HCT116 (cell line): Measurements from ENCODE around the gene PTX4. TPM values are rescaled to one million over a fixed set of nuclear protein-coding genes. Genes with fewer than 3 reads are reported as not detected.

ENCODE experiments used
- ATAC-seq: fragments of 200-7000 bp; cut with Tn5 transposase; 2 replicates; pipeline ENCODE4 v1.9.1; 2020; ENCODE audit warnings: mild to moderate bottlenecking, moderate library complexity
- BruUV-seq: library from RNA; stranded (reverse); fragments of 400-500 nt; replicated peaks from 2 replicates; lab custom pipeline; 2021; lab: Mats Ljungman, UMichigan
- CTCF ChIA-PET: fragments of 300-600 bp; sonication (Branson Sonifier 250); formaldehyde crosslinking; loops from one replicate; lab custom pipeline; 2021; ENCODE audit warnings: antibody characterized with exemption; lab: Charles Lee
- POLR2A ChIA-PET: fragments of 300-600, 350-600 bp; sonication (Branson Sonifier 250); formaldehyde crosslinking; loops from one replicate; lab custom pipeline; 2021; ENCODE audit warnings: antibody characterized with exemption; lab: Charles Lee
- RAD21 ChIA-PET, 2 experiments: fragments of 300-600 bp; sonication (Branson Sonifier 250); formaldehyde crosslinking; loops; one replicate each; lab custom pipeline; 2023; ENCODE audit warnings: low total read pairs in 2 of 2; ENCODE audit not compliant: uncharacterized antibody in 2 of 2, unreplicated experiment in 2 of 2, low non-redundant PET in 1 of 2; lab: Charles Lee
- DNase-seq: peaks from one replicate; pipeline ENCODE4 v3.0.0-alpha.2; 2010; ENCODE audit warnings: low read depth, low spot score
- H2AFZ ChIP-seq: fragments of 200-600 bp; shearing (Covaris generic), sonication (generic); 2 replicates; pipeline ENCODE4 v1.6.1; 2017; ENCODE audit warnings: low read depth, mixed run types, mixed read lengths, antibody characterized with exemption, low read length; ENCODE audit not compliant: poor library complexity, severe bottlenecking
- H3K27ac ChIP-seq: 2 replicates; pipeline ENCODE4 v1.5.1; 2012; ENCODE audit warnings: low read depth, low read length
- H3K27me3 ChIP-seq: fragments of 200-600 bp; sonication (generic); 2 replicates; pipeline ENCODE4 v1.6.1; 2016; ENCODE audit warnings: mixed run types, low read length, mixed read lengths; ENCODE audit not compliant: insufficient read depth
- H3K36me3 ChIP-seq, 2 experiments: fragments of 200-500 bp in 1 of 2; fragments of 200-600 bp in 1 of 2; sonication (Bioruptor generic) in 1 of 2; sonication (generic) in 1 of 2; 2 replicates each; pipeline versions ENCODE4 v1.5.1 to v1.6.1; 2014 to 2016; ENCODE audit warnings: low read length in 2 of 2, inconsistent platforms in 1 of 2, mixed read lengths in 1 of 2, mixed run types in 1 of 2; ENCODE audit not compliant: insufficient read depth in 2 of 2, control insufficient read depth in 1 of 2
- H3K4me1 ChIP-seq, 2 experiments: fragments of 200-600 bp in 1 of 2; sonication (generic) in 1 of 2; 2 replicates each; pipeline versions ENCODE4 v1.5.1 to v1.6.1; 2012 to 2017; ENCODE audit warnings: low read length in 2 of 2, inconsistent platforms in 1 of 2, mild to moderate bottlenecking in 1 of 2, mixed read lengths in 1 of 2, mixed run types in 1 of 2, moderate library complexity in 1 of 2; ENCODE audit not compliant: insufficient read depth in 2 of 2, control insufficient read depth in 1 of 2
- H3K4me2 ChIP-seq: fragments of 200-600 bp; sonication (generic); 2 replicates; pipeline ENCODE4 v1.6.1; 2017; ENCODE audit warnings: mixed run types, low read length, mixed read lengths
- H3K4me3 ChIP-seq, 2 experiments: fragments of 200-600 bp in 1 of 2; sonication (generic) in 1 of 2; replicated peaks in 1 of 2; 2 replicates each; pipeline ENCODE4 v1.5.1; 2011 to 2016; ENCODE audit warnings: low read length in 2 of 2, control low read depth in 1 of 2, low read depth in 1 of 2, mild to moderate bottlenecking in 1 of 2, mixed read lengths in 1 of 2, mixed run types in 1 of 2
- H3K79me2 ChIP-seq: fragments of 200-600 bp; sonication (generic); 2 replicates; pipeline ENCODE4 v1.6.1; 2017; ENCODE audit warnings: mild to moderate bottlenecking, mixed run types, low read length, moderate library complexity, mixed read lengths; ENCODE audit not compliant: insufficient read depth
- H3K9ac ChIP-seq: fragments of 200-600 bp; sonication (generic); 2 replicates; pipeline ENCODE4 v1.6.1; 2016; ENCODE audit warnings: low read length, mixed read lengths
- H3K9me2 ChIP-seq: fragments of 200-600 bp; sonication (generic), shearing (Covaris generic); 2 replicates; pipeline ENCODE4 v1.6.1; 2017; ENCODE audit warnings: mixed run types, mild to moderate bottlenecking, moderate library complexity; ENCODE audit not compliant: insufficient read depth
- H3K9me3 ChIP-seq, 2 experiments: fragments of 200-500 bp in 1 of 2; fragments of 200-600 bp in 1 of 2; sonication (Bioruptor generic) in 1 of 2; sonication (generic) in 1 of 2; 2 replicates each; pipeline ENCODE4 v1.6.1; 2014 to 2017; ENCODE audit warnings: low read length in 2 of 2, mixed read lengths in 2 of 2, inconsistent platforms in 1 of 2, low read depth in 1 of 2, mild to moderate bottlenecking in 1 of 2, mixed run types in 1 of 2, moderate library complexity in 1 of 2; ENCODE audit not compliant: control insufficient read depth in 1 of 2, insufficient read depth in 1 of 2
- H4K20me1 ChIP-seq: fragments of 200-600 bp; sonication (generic), shearing (Covaris generic); 2 replicates; pipeline ENCODE4 v1.6.1; 2017; ENCODE audit warnings: mixed run types, mild to moderate bottlenecking, moderate library complexity; ENCODE audit not compliant: insufficient read depth
- CBX3 ChIP-seq: IDR thresholded peaks from 2 replicates; pipeline ENCODE4 v1.6.1; 2012; ENCODE audit warnings: low read depth
- EGR1 ChIP-seq: IDR thresholded peaks from 2 replicates; pipeline ENCODE4 v1.6.1; 2012; ENCODE audit warnings: low read depth
- ELF1 ChIP-seq: IDR thresholded peaks from 2 replicates; pipeline ENCODE4 v1.6.1; 2012; ENCODE audit warnings: low read depth, borderline replicate concordance
- EZH2 ChIP-seq: fragments of 200-600 bp; sonication (generic); IDR thresholded peaks from 2 replicates; pipeline ENCODE4 v1.6.1; 2017; ENCODE audit warnings: antibody characterized with exemption, mixed run types
- EZH2phosphoT487 ChIP-seq: fragments of 200-600 bp; IDR thresholded peaks from 2 replicates; pipeline ENCODE4 v1.6.1; 2018; ENCODE audit warnings: antibody characterized with exemption, borderline replicate concordance
- FOSL1 ChIP-seq: IDR thresholded peaks from 2 replicates; pipeline ENCODE4 v1.6.1; 2012; ENCODE audit warnings: low read depth
- JUND ChIP-seq: IDR thresholded peaks from 2 replicates; pipeline ENCODE4 v1.6.1; 2012
- MAX ChIP-seq: IDR thresholded peaks from 2 replicates; pipeline ENCODE4 v1.6.1; 2012
- POLR2A ChIP-seq: IDR thresholded peaks from 2 replicates; pipeline ENCODE4 v1.7.0; 2011; ENCODE audit warnings: borderline replicate concordance; ENCODE audit not compliant: insufficient read depth, insufficient read length; ENCODE audit errors: extremely low read depth
- POLR2AphosphoS5 ChIP-seq: IDR thresholded peaks from 2 replicates; pipeline ENCODE4 v1.6.1; 2011; ENCODE audit warnings: mild to moderate bottlenecking, low read depth, low read length, moderate library complexity
- RAD21 ChIP-seq: IDR thresholded peaks from 2 replicates; pipeline ENCODE4 v1.6.1; 2012; ENCODE audit warnings: low read depth, mild to moderate bottlenecking
- SIN3A ChIP-seq: IDR thresholded peaks from 2 replicates; pipeline ENCODE4 v1.6.1; 2012; ENCODE audit warnings: low read depth
- SP1 ChIP-seq: IDR thresholded peaks from 2 replicates; pipeline ENCODE4 v1.6.1; 2012; ENCODE audit warnings: low read depth
- SRF ChIP-seq: IDR thresholded peaks from 2 replicates; pipeline ENCODE4 v1.6.1; 2012; ENCODE audit warnings: low read depth
- TCF7L2 ChIP-seq: IDR thresholded peaks from 2 replicates; pipeline ENCODE4 v1.7.0; 2011; ENCODE audit warnings: borderline replicate concordance, inconsistent platforms; ENCODE audit not compliant: insufficient read depth, insufficient read length; ENCODE audit errors: extremely low read depth
- ZFX ChIP-seq: fragments of 450-650 bp; IDR thresholded peaks from 2 replicates; pipeline ENCODE4 v1.6.1; 2017
- ZNF274 ChIP-seq: fragments of 200-500 bp; sonication (Bioruptor generic); IDR thresholded peaks from 2 replicates; pipeline ENCODE4 v1.6.1; 2014; ENCODE audit warnings: mild to moderate bottlenecking, low read depth, low read length, inconsistent platforms
- intact Hi-C: fragments of 100-400 bp; cut with micrococcal nuclease; formaldehyde crosslinking; loops from 2 replicates; pipeline ENCODE4 v1.10.0; 2022
- total RNA-seq: library from RNA; stranded (reverse); gene quantifications from one replicate; pipeline ENCODE4 v1.2.1, GENCODE V29; 2021; ENCODE audit not compliant: unreplicated experiment
- TF ChIP-seq, protein P1 (sequence below): IDR thresholded peaks from 2 replicates; pipeline ENCODE4 v1.6.1; 2012; ENCODE audit warnings: low read depth

PTX4 gene
- total RNA-seq, 1 experiment from 2014 or later = not detected

DNA sequence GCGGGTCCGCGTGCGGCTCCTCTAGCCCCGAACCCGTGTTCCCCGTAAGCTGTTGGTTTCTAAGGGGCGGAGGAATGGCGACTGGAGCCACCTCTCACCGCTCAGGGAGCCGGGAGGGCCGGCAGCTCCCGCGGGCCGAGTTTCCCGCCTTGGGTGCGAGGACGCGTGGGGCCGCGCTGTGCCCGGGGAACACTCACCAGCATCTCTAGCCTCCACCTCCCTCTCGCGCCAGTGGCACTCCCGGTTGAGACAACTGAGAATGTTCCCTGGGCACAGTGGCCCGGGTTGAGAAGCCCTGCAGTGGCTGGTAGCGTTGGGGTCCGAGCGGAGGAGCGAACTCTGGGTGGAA lies 5.0 kb upstream of the PTX4 start:
- Histone ChIP-seq H2AFZ (no peak overlapping the region), H4K20me1 (no peaks in the 10 kb centered on the region), H3K9me3 (no peaks in the 10 kb centered on the region), H3K4me3 (peak overlapping the region; percentile 86 to 91), H3K4me1 (peaks cover 10 to 17% of the 10 kb centered on the region in 2 experiments), H3K36me3 (peaks cover 2 to 24% of the 10 kb centered on the region in 2 experiments; a peak in 3 of 4 replicates), H3K27ac (peak overlapping the region; percentile 65), H3K27me3 (no peaks in the 10 kb centered on the region), H3K9me2 (no peaks in the 10 kb centered on the region), H3K9ac (peak overlapping the region; percentile 96), H3K79me2 (peaks cover 38% of the 10 kb centered on the region), H3K4me2 (peak overlapping the region; percentile 95)
- DNase-seq = no peak
- ChIA-PET RAD21 (no interaction called here), POLR2A (no interaction called here), CTCF (interaction anchor here (0.6 kb wide), 1 partner anchor 321 kb away, joined by 3 read pairs; no protein-coding TSS in a partner anchor)
- no peak for TF ChIP-seq EGR1
- no peak for TF ChIP-seq FOSL1
- TF ChIP-seq JUND = no peak
- no peak for TF ChIP-seq ZFX
- TF ChIP-seq ELF1 = no peak
- TF ChIP-seq CBX3 = no peak
- no peak for TF ChIP-seq RAD21
- no peak for TF ChIP-seq POLR2A
- peak; percentile 23 for ATAC-seq
- TSS peak; percentile 82 for BruUV-seq
- intact Hi-C loops = no loop called here

DNA sequence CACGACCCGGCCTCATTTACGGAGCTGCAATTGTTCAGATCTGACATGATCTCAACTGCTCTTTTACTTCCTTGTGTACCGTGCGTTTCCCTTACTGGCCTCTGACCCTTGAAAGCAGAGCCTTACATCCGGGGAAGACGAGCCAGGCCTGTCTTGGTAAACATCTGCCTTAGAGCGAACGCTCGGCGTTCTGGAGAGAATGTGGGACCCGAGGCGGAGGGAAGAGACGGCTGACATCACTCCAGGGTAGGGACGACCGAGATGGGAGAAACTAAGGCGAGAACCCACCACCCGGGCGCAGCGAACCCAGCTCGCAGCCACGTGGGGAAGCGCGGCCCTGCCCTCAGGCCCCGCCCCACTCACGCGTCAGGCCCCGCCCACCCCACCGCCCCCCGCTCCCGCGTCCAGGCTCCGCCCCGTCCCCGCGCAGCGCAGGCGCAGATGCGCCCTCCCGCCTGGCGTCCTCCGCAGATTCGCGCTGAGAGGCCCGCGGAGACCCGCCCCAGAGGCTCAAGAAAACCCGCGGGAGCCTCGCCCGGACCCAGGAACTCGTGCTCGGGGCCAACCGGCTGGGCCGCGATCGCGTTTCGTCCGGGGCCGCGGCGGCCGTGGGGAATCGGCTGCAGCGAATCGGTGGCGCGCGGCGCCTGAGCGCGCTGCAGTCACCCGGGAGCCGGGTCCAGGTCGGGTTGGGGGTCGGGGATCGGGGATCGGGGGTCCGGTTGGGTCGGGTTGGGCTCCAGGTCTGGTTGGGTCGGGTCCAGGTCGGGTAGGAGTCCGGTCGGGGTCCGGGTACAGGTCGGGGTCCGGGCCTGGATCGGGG lies 4.4 kb upstream of the PTX4 start, which contains the start of gene TELO2:
TSS of gene TELO2 (plus strand) at position 438 of the 823 bp plus-strand sequence. CDS start 922 bp downstream, outside the sequence.
- POLR2A ChIA-PET = no interaction called here
- no TSS peak for BruUV-seq
- peaks cover 0 to 24% of the 10 kb centered on the region in 2 experiments; a peak in 3 of 4 replicates for H3K36me3 ChIP-seq
- intact Hi-C loops = no loop called here
- H3K9ac ChIP-seq = peak within 1 kb of the TSS; percentile 96
- H3K9me3 ChIP-seq = no peaks in the 10 kb centered on the region
- TF ChIP-seq POLR2AphosphoS5 (peak; percentile 73), TCF7L2 (no peak), SIN3A (peak; percentile 48; the same call in 1 of the 2 replicates), EZH2 (no peak), ZFX (peak; percentile 67; the same call in 1 of the 2 replicates), MAX (peak; percentile 88), ZNF274 (no peak), EZH2phosphoT487 (no peak), SRF (no peak), ELF1 (no peak), SP1 (no peak)
- TF ChIP-seq, protein P1, sequence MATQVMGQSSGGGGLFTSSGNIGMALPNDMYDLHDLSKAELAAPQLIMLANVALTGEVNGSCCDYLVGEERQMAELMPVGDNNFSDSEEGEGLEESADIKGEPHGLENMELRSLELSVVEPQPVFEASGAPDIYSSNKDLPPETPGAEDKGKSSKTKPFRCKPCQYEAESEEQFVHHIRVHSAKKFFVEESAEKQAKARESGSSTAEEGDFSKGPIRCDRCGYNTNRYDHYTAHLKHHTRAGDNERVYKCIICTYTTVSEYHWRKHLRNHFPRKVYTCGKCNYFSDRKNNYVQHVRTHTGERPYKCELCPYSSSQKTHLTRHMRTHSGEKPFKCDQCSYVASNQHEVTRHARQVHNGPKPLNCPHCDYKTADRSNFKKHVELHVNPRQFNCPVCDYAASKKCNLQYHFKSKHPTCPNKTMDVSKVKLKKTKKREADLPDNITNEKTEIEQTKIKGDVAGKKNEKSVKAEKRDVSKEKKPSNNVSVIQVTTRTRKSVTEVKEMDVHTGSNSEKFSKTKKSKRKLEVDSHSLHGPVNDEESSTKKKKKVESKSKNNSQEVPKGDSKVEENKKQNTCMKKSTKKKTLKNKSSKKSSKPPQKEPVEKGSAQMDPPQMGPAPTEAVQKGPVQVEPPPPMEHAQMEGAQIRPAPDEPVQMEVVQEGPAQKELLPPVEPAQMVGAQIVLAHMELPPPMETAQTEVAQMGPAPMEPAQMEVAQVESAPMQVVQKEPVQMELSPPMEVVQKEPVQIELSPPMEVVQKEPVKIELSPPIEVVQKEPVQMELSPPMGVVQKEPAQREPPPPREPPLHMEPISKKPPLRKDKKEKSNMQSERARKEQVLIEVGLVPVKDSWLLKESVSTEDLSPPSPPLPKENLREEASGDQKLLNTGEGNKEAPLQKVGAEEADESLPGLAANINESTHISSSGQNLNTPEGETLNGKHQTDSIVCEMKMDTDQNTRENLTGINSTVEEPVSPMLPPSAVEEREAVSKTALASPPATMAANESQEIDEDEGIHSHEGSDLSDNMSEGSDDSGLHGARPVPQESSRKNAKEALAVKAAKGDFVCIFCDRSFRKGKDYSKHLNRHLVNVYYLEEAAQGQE = no peak
- TF ChIP-seq, all 23 proteins: peak for 4
- Histone ChIP-seq H4K20me1 (no peaks in the 10 kb centered on the region), H3K79me2 (peaks cover 38% of the 10 kb centered on the region), H3K4me1 (peaks cover 10 to 17% of the 10 kb centered on the region in 2 experiments), H2AFZ (peak within 1 kb of the TSS; percentile 90), H3K4me2 (peak within 1 kb of the TSS; percentile 95), H3K27me3 (no peaks in the 10 kb centered on the region), H3K9me2 (no peaks in the 10 kb centered on the region), H3K27ac (peak within 1 kb of the TSS; percentile 65), H3K4me3 (peak within 1 kb of the TSS; percentile 86 to 91)
- ATAC-seq (peak; percentile 83), DNase-seq (peak; percentile 53)
- ChIA-PET RAD21 (no interaction called here), CTCF (no interaction called here)
